Endothelial cell of umbilical vein (primary cell): ENCODE data around the gene TENM4. TPM values are rescaled to one million over a fixed set of nuclear protein-coding genes. Genes with fewer than 3 reads are reported as not detected.

Experiments
- BruUV-seq: library from RNA; stranded (reverse); fragments of 400-500 nt; replicated peaks from 2 replicates; lab custom pipeline; 2021; lab: Mats Ljungman, UMichigan
- CTCF ChIA-PET: fragments of 300-600, 350-600 bp; sonication (Branson Sonifier 250); formaldehyde crosslinking; loops from one replicate; lab custom pipeline; 2021; ENCODE audit warnings: antibody characterized with exemption, inconsistent platforms; lab: Charles Lee
- POLR2A ChIA-PET: fragments of 300-600, 350-600 bp; sonication (Branson Sonifier 250); formaldehyde crosslinking; loops from one replicate; lab custom pipeline; 2021; ENCODE audit warnings: antibody characterized with exemption, inconsistent platforms; lab: Charles Lee
- DNase-seq: peaks from one replicate; pipeline ENCODE4 v3.0.0-alpha.2; 2011; ENCODE audit warnings: low read depth, low spot score
- FAIRE-seq: peaks from 2 replicates; lab custom pipeline; 2011; peaks lifted over from hg19 to GRCh38; lab: Jason Lieb, UNC
- H2AFZ ChIP-seq: 2 replicates; pipeline ENCODE4 v1.6.0; 2012; ENCODE audit warnings: low read depth, low read length, control low read depth, inconsistent platforms
- H3K27ac ChIP-seq: 2 replicates; pipeline ENCODE4 v1.5.1; 2011; ENCODE audit warnings: low read depth, mild to moderate bottlenecking, control low read depth, low read length, moderate library complexity; ENCODE audit not compliant: insufficient read depth
- H3K27me3 ChIP-seq, 2 experiments: 2 replicates each; pipeline versions ENCODE4 v1.6.0 to v1.6.1; 2011; ENCODE audit warnings: low read length in 2 of 2, mixed read lengths in 1 of 2; ENCODE audit not compliant: control insufficient read depth in 2 of 2, insufficient read depth in 2 of 2
- H3K36me3 ChIP-seq, 2 experiments: 2 replicates in 1 of 2; 3 replicates in 1 of 2; pipeline ENCODE4 v1.5.1; 2011; ENCODE audit warnings: low read length in 2 of 2, mild to moderate bottlenecking in 1 of 2, moderate library complexity in 1 of 2; ENCODE audit not compliant: control insufficient read depth in 2 of 2, insufficient read depth in 2 of 2; ENCODE audit errors: extremely low read depth in 1 of 2
- H3K4me1 ChIP-seq: 3 replicates; pipeline ENCODE4 v1.5.1; 2011; ENCODE audit warnings: mild to moderate bottlenecking, low read length; ENCODE audit not compliant: control insufficient read depth, insufficient read depth; ENCODE audit errors: extremely low read depth
- H3K4me2 ChIP-seq: 2 replicates; pipeline ENCODE4 v1.6.1; 2011; ENCODE audit warnings: low read length, control low read depth, mixed read lengths; ENCODE audit not compliant: insufficient read depth
- H3K4me3 ChIP-seq, 3 experiments: fragments of 200-600 bp in 1 of 3; sonication (generic), shearing (Covaris generic) in 1 of 3; replicated peaks in 1 of 3; 2 replicates each; pipeline ENCODE4 v1.5.1; 2011 to 2016; ENCODE audit warnings: control low read depth in 3 of 3, low read length in 3 of 3, mild to moderate bottlenecking in 2 of 3, inconsistent platforms in 1 of 3, low read depth in 1 of 3, moderate library complexity in 1 of 3; ENCODE audit not compliant: insufficient read depth in 1 of 3
- H3K79me2 ChIP-seq: 2 replicates; pipeline ENCODE4 v1.6.0; 2012; ENCODE audit warnings: low read length, inconsistent platforms; ENCODE audit not compliant: control insufficient read depth, insufficient read depth
- H3K9ac ChIP-seq: replicated peaks from 2 replicates; pipeline ENCODE3; 2011; ENCODE audit warnings: low read length, control low read depth; ENCODE audit not compliant: insufficient read depth; ENCODE audit errors: extremely low read depth
- H3K9me1 ChIP-seq: replicated peaks from 3 replicates; pipeline ENCODE4 v1.6.0; 2011; ENCODE audit warnings: mild to moderate bottlenecking, low read length; ENCODE audit not compliant: control insufficient read depth, insufficient read depth; ENCODE audit errors: extremely low read depth
- H3K9me3 ChIP-seq: replicated peaks from 2 replicates; pipeline ENCODE4 v1.5.1; 2012; ENCODE audit warnings: low read length, inconsistent platforms; ENCODE audit not compliant: control insufficient read depth, insufficient read depth
- H4K20me1 ChIP-seq: replicated peaks from 2 replicates; pipeline ENCODE3; 2011; ENCODE audit warnings: mild to moderate bottlenecking, low read length; ENCODE audit not compliant: control insufficient read depth, insufficient read depth; ENCODE audit errors: extremely low read depth
- CTCF ChIP-seq, 2 donors: IDR thresholded peaks; 1 replicate in 1 of 2; 2 replicates in 1 of 2; pipeline ENCODE4 v1.5.1; 2011; ENCODE audit warnings: low read length in 2 of 2, mild to moderate bottlenecking in 2 of 2, moderate library complexity in 2 of 2, control low read depth in 1 of 2, inconsistent platforms in 1 of 2, low read depth in 1 of 2; ENCODE audit not compliant: insufficient read depth in 1 of 2; ENCODE audit errors: extremely low read depth in 1 of 2
- EZH2 ChIP-seq: IDR thresholded peaks from 2 replicates; pipeline ENCODE4 v1.6.1; 2012; ENCODE audit warnings: borderline replicate concordance, low read depth, mild to moderate bottlenecking, moderate library complexity, low read length, inconsistent platforms; ENCODE audit not compliant: severe bottlenecking
- FOS ChIP-seq: IDR thresholded peaks from 2 replicates; pipeline ENCODE4 v1.6.1; 2011; ENCODE audit warnings: mild to moderate bottlenecking, low read length, moderate library complexity, borderline replicate concordance; ENCODE audit not compliant: insufficient read depth
- GATA2 ChIP-seq: IDR thresholded peaks from 2 replicates; pipeline ENCODE4 v1.7.0; 2011; ENCODE audit warnings: low read depth, mild to moderate bottlenecking, moderate library complexity, mixed read lengths, low read length; ENCODE audit not compliant: insufficient read length, insufficient read depth
- JUN ChIP-seq: IDR thresholded peaks from 2 replicates; pipeline ENCODE4 v1.6.1; 2011; ENCODE audit warnings: borderline replicate concordance, low read depth; ENCODE audit not compliant: insufficient read length, insufficient read depth
- MAX ChIP-seq: IDR thresholded peaks from 2 replicates; pipeline ENCODE4 v1.6.1; 2011; ENCODE audit not compliant: insufficient read depth, insufficient read length
- MYC ChIP-seq: IDR thresholded peaks from one replicate; pipeline ENCODE4 v1.6.1; 2011; ENCODE audit warnings: mild to moderate bottlenecking, low read depth, low read length
- POLR2A ChIP-seq: IDR thresholded peaks from 2 replicates; pipeline ENCODE4 v1.6.1; 2012; ENCODE audit warnings: low read depth, mild to moderate bottlenecking, control low read depth, low read length
- POLR2AphosphoS5 ChIP-seq: IDR thresholded peaks from 2 replicates; pipeline ENCODE4 v1.6.1; 2012; ENCODE audit warnings: low read depth, mild to moderate bottlenecking, control low read depth, low read length, moderate library complexity; ENCODE audit not compliant: insufficient read depth
- dilution Hi-C: fragments of 300-500 bp; cut with MboI; formaldehyde crosslinking; loops from one replicate; pipeline ENCODE4 v1.15.0; 2019; ENCODE audit warnings: low sequenced_read_pairs; ENCODE audit not compliant: extremely low pct_ligation_motif_present
- intact Hi-C: fragments of 100-400 bp; cut with micrococcal nuclease; formaldehyde crosslinking; loops from one replicate; pipeline ENCODE4 v1.10.0; 2022
- polyA plus RNA-seq, 4 experiments: library from polyadenylated mRNA; depleted of rRNA in 3 of 4; stranded (reverse) in 3 of 4; unstranded in 1 of 4; fragments of >200 nt; gene quantifications; 2 replicates each; pipeline versions ENCODE4 v1.2.1 to v1.2.3, GENCODE V29; 2011 to 2012; ENCODE audit warnings: missing spikeins in 1 of 4
- total RNA-seq: library from RNA; stranded (reverse); gene quantifications from 2 replicates; pipeline ENCODE4 v1.2.3, GENCODE V29; 2021

TENM4 gene
- total and polyA plus RNA-seq, 2 donors (not counting 3 experiments of a cell fraction or from before 2014, with no cell fraction given) = 0.06 to 0.27 TPM

GRCh38 chr11:78929207-78929905, 511.5 kb downstream of the TENM4 start:
- no peak for TF ChIP-seq GATA2
- TF ChIP-seq POLR2A = no peak
- TF ChIP-seq MYC = no peak
- no peak for TF ChIP-seq POLR2AphosphoS5
- no peak for TF ChIP-seq CTCF (IDR thresholded peaks at IDR 0.05; ENCODE audit: extremely low read depth in 1 of 2, insufficient read depth in 1 of 2, low read depth in 1 of 2, low read length in 2 of 2)
- TF ChIP-seq FOS = no peak
- TF ChIP-seq JUN = no peak
- no peak for TF ChIP-seq MAX
- TF ChIP-seq EZH2 = no peak
- Histone ChIP-seq H3K9me3 (no peaks in the 10 kb centered on the region), H3K9ac (no peak overlapping the region), H3K4me3 (no peak overlapping the region), H3K27me3 (peaks cover 0 to 1% of the 10 kb centered on the region in 2 experiments), H3K4me2 (no peak overlapping the region), H2AFZ (no peak overlapping the region), H4K20me1 (no peaks in the 10 kb centered on the region), H3K9me1 (no peaks in the 10 kb centered on the region), H3K27ac (no peak overlapping the region), H3K4me1 (no peaks in the 10 kb centered on the region), H3K36me3 (no peaks in the 10 kb centered on the region), H3K79me2 (no peaks in the 10 kb centered on the region)
- CTCF ChIA-PET = interaction anchor here (1.0 kb wide), 1 partner anchor 13 kb away, joined by 3 read pairs; no protein-coding TSS in a partner anchor
- dilution Hi-C loops = no loop called here
- DNase-seq (no peak), FAIRE-seq (no peak)
- POLR2A ChIA-PET = no interaction called here
- BruUV-seq = no TSS peak
- intact Hi-C loops = no loop called here
